Adipocyte (in vitro differentiated cells): Measurements from ENCODE around the gene CORIN.
"Not testable (repeated sequence)": the region's sequence is repeated elsewhere in the genome, so short reads cannot be mapped to it uniquely, and the experiment has no call there.

Source experiments
- DNase-seq: peaks from one replicate; pipeline ENCODE4 v3.0.0-alpha.2; 2015; ENCODE audit warnings: low read depth
- H3K27me3 ChIP-seq: replicated peaks from 2 replicates; pipeline ENCODE4 v1.7.0; 2013; ENCODE audit warnings: mild to moderate bottlenecking, low read length, moderate library complexity; ENCODE audit not compliant: control insufficient read depth, insufficient read depth
- H3K36me3 ChIP-seq: 2 replicates; pipeline ENCODE4 v1.7.0; 2013; ENCODE audit warnings: low read length, mild to moderate bottlenecking, moderate library complexity; ENCODE audit not compliant: control insufficient read depth, insufficient read depth, severe bottlenecking
- H3K4me1 ChIP-seq: 2 replicates; pipeline ENCODE4 v1.7.0; 2013; ENCODE audit warnings: mild to moderate bottlenecking, low read length, moderate library complexity; ENCODE audit not compliant: control insufficient read depth, insufficient read depth
- H3K4me3 ChIP-seq: 2 replicates; pipeline ENCODE4 v1.7.0; 2013; ENCODE audit warnings: mild to moderate bottlenecking, low read length, moderate library complexity
- H3K9ac ChIP-seq: 2 replicates; pipeline ENCODE4 v1.7.0; 2013; ENCODE audit warnings: mild to moderate bottlenecking, low read length, moderate library complexity
- H3K9me3 ChIP-seq: 2 replicates; pipeline ENCODE4 v1.7.0; 2013; ENCODE audit warnings: mild to moderate bottlenecking, low read length, moderate library complexity; ENCODE audit not compliant: control insufficient read depth

Gene CORIN

GRCh38 chr4:47555920-47556319 is 281.9 kb downstream of the CORIN start:
- H3K4me3 ChIP-seq, DNase-seq, H3K27me3 ChIP-seq, H3K9ac ChIP-seq, H3K9me3 ChIP-seq, H3K4me1 ChIP-seq: not testable (repeated sequence)
- H3K36me3 ChIP-seq, result peaks cover 32% of the 10 kb centered on the region

DNA sequence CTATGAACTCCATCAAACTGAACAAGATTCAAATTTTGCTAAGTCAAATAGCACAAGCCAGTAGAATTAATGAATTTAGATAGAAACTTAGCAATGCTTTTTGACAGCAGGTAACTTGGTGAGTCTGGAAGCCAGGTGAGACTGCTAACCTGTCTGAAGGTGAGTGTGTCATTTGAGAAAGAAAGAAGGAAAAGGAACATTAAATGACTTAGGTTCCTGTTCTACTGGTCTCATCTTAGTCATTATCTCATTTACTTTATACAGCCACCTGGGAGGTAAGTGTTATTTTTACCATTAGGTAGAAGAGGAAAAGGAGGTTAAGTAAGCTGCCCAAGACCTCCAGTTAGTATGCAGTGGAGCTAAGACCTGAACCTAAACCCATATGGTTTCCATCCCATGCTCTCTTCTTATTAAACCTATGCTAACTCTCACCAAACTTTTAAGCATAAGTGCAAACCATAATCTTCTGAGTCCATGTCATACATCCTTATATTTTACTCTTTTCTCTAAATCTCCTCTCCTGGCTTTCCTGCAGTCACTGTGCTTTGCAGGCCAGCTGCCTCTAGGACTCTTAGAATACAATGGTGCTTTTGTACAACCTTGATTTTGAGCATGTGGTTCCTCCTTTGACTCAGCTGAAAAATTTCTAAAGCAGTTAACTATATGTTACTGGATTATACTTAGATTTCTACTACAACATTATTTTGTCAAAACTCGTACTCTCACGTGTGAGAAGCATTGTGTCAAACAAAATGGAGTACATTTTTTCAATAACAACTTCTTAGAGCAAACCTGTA is 284.3 kb downstream of the CORIN start:
- Histone ChIP-seq H3K27me3 (no peaks in the 10 kb centered on the region), H3K36me3 (peaks cover 15% of the 10 kb centered on the region), H3K9me3 (no peaks in the 10 kb centered on the region), H3K4me3 (no peak overlapping the region), H3K4me1 (no peaks in the 10 kb centered on the region), H3K9ac (no peak overlapping the region)
- DNase-seq, result no peak

GRCh38 chr4:47551682-47552081 is 286.2 kb downstream of the CORIN start:
- no peaks in the 10 kb centered on the region for H3K4me1 ChIP-seq
- H3K9me3 ChIP-seq, result no peaks in the 10 kb centered on the region
- no peak for DNase-seq
- no peak overlapping the region for H3K9ac ChIP-seq
- H3K27me3 ChIP-seq, result no peaks in the 10 kb centered on the region
- no peak overlapping the region for H3K4me3 ChIP-seq
- H3K36me3 ChIP-seq, result peaks cover 17% of the 10 kb centered on the region

DNA sequence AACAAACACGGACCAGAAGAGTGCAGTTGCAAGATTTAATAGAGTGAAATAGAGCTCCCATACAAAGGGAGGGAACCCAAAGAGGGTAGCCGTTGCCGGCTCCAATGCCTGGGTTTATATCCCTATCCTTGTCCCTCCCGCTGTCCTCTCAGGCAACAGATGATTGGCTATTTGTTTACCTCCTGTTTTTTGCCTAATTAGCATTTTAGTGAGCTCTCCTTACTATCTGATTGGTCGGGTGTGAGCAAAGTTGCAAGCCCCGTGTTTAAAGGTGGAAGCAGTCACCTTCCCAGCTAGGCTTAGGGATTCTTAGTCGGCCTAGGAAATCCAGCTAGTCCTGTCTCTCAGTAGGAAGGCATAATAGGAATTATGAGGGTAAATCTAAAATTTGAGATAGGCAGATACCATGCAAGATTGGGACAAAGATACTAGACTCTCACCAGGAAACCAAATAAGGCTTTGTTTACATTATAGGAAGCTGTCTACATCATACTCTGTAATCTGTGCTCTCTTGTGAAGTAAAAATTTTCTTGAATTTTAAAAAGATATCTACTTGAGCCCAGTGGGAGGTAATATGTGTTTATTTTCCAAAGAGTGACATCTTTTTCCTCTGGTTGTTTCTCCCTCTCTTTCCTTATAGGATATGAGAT is 286.8 kb downstream of the CORIN start:
- no peak overlapping the region for H3K4me3 ChIP-seq
- no peaks in the 10 kb centered on the region for H3K4me1 ChIP-seq
- H3K9me3 ChIP-seq, result no peaks in the 10 kb centered on the region
- H3K9ac ChIP-seq, result no peak overlapping the region
- no peaks in the 10 kb centered on the region for H3K27me3 ChIP-seq
- DNase-seq, result no peak
- peaks cover 21% of the 10 kb centered on the region for H3K36me3 ChIP-seq

DNA sequence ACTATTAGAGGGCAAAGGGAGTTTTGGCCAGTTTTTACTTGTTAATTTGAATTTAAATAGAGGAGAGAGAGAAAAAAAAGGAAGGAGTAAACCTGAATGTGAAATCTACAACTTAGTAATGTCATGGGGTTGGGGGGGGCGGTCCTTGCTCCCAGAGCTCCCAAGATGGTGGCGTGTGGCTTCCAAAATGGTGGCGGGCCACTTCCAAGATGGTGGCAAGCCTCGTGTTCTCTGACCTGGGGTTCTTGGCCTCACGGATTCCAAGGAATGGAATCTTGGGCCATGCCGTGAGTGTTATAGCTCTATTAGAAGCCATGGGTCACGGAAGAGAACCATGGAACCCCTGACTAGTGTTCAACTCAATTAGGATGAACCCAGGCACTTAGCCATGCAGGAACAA is 287.5 kb downstream of the CORIN start:
- H3K4me3 ChIP-seq, H3K9me3 ChIP-seq, H3K9ac ChIP-seq, H3K27me3 ChIP-seq, H3K4me1 ChIP-seq, DNase-seq: not testable (repeated sequence)
- H3K36me3 ChIP-seq, result peaks cover 21% of the 10 kb centered on the region
